GM18502 (cell line): ENCODE measurements around the gene LTBP2.

ENCODE experiments used
- ATAC-seq: cut with Tn5 transposase; IDR thresholded peaks from one replicate; pipeline ENCODE4 v1.9.1; 2021; ENCODE audit warnings: mild to moderate bottlenecking; ENCODE audit not compliant: unreplicated experiment, poor library complexity

LTBP2 gene

GRCh38 chr14:74535756-74536325 is 76.2 kb downstream of the LTBP2 start:
- no peak for ATAC-seq

- ATAC-seq: no peak
These were observed 78.5 kb downstream of the LTBP2 start for GRCh38 chr14:74533576-74533975.

GRCh38 chr14:74532246-74532645 is 79.8 kb downstream of the LTBP2 start:
- ATAC-seq: no peak

- ATAC-seq: no peak
These were observed 80.6 kb downstream of the LTBP2 start for GRCh38 chr14:74531467-74531866.

- no peak for ATAC-seq
These were observed 81.0 kb downstream of the LTBP2 start for GRCh38 chr14:74531006-74531405.

- ATAC-seq: no peak
These were observed 83.2 kb downstream of the LTBP2 start for GRCh38 chr14:74528886-74529285.

- ATAC-seq: no peak
These were observed 83.6 kb downstream of the LTBP2 start for GRCh38 chr14:74528406-74528805.

GRCh38 chr14:74527736-74528280 is 84.2 kb downstream of the LTBP2 start:
- no peak for ATAC-seq

GRCh38 chr14:74526854-74527585 is 85.0 kb downstream of the LTBP2 start:
- no peak for ATAC-seq

- no peak for ATAC-seq
These were observed 86.6 kb downstream of the LTBP2 start for GRCh38 chr14:74525361-74525851.

- no peak for ATAC-seq
These were observed 87.3 kb downstream of the LTBP2 start for GRCh38 chr14:74524812-74525135.

GRCh38 chr14:74524076-74524811 is 87.8 kb downstream of the LTBP2 start:
- ATAC-seq: no peak

- ATAC-seq: no peak
These were observed 89.3 kb downstream of the LTBP2 start for GRCh38 chr14:74522740-74523139.

- ATAC-seq: no peak
These were observed 90.3 kb downstream of the LTBP2 start for GRCh38 chr14:74521756-74522155.

- no peak for ATAC-seq
These were observed 92.5 kb downstream of the LTBP2 start for GRCh38 chr14:74519316-74520074.

- no peak for ATAC-seq
These were observed 93.8 kb downstream of the LTBP2 start for GRCh38 chr14:74518221-74518620.

GRCh38 chr14:74517731-74518130 is 94.3 kb downstream of the LTBP2 start:
- ATAC-seq: no peak

- ATAC-seq: no peak
These were observed 95.4 kb downstream of the LTBP2 start for GRCh38 chr14:74516451-74517160.

GRCh38 chr14:74515891-74516412 is 96.1 kb downstream of the LTBP2 start:
- ATAC-seq: no peak
